WI38 (cell line): ENCODE results near the gene PTTG1IP.

Experiments used
- H3K4me3 ChIP-seq: 2 replicates; pipeline ENCODE4 v1.5.1; 2011; ENCODE audit warnings: low read depth, mild to moderate bottlenecking, control low read depth, low read length
- CTCF ChIP-seq: IDR thresholded peaks from 2 replicates; pipeline ENCODE4 v1.5.1; 2012; ENCODE audit warnings: low read depth, mild to moderate bottlenecking, control low read depth, low read length

The PTTG1IP gene

GRCh38 chr21:44842721-44843445, 30.6 kb downstream of the PTTG1IP start:
- TF ChIP-seq CTCF, result no peak
- H3K4me3 ChIP-seq, result no peak overlapping the region

- no peak overlapping the region for H3K4me3 ChIP-seq
- TF ChIP-seq CTCF, result no peak
Observed at GRCh38 chr21:44842087-44842486, 31.4 kb downstream of the PTTG1IP start.

- no peak overlapping the region for H3K4me3 ChIP-seq
- TF ChIP-seq CTCF, result no peak
Observed at GRCh38 chr21:44840771-44841170, 32.7 kb downstream of the PTTG1IP start.

GRCh38 chr21:44838951-44839350, 34.5 kb downstream of the PTTG1IP start:
- no peak overlapping the region for H3K4me3 ChIP-seq
- no peak for TF ChIP-seq CTCF

- no peak for TF ChIP-seq CTCF
- H3K4me3 ChIP-seq, result no peak overlapping the region
Observed at GRCh38 chr21:44838039-44838895, 35.2 kb downstream of the PTTG1IP start.

- no peak overlapping the region for H3K4me3 ChIP-seq
- no peak for TF ChIP-seq CTCF
Observed at GRCh38 chr21:44837537-44837936, 36.0 kb downstream of the PTTG1IP start.
